ENCODE data around the gene SKAP1. TPM values are rescaled to one million over a fixed set of nuclear protein-coding genes. Genes with fewer than 3 reads are reported as not detected.
"Not testable (repeated sequence)": the region's sequence is repeated elsewhere in the genome, so short reads cannot be mapped to it uniquely, and the experiment has no call there.

The SKAP1 gene
- total RNA-seq, 2 donors from 2014 or later: 136 to 138 TPM

- peaks cover 4% of the 10 kb centered on the region for H3K27me3 Mint-ChIP-seq
- H3K9me3 ChIP-seq (ENCODE audit: control insufficient read depth, low read length, poor library complexity, severe bottlenecking): no peaks in the 10 kb centered on the region
- H3K4me3 Mint-ChIP-seq: no peak overlapping the region
- peaks cover 2% of the 10 kb centered on the region for H3K36me3 Mint-ChIP-seq (ENCODE audit: low read depth)
- ATAC-seq (no peak), DNase-seq (no peak)
- no peak overlapping the region for H3K27ac Mint-ChIP-seq
- H3K4me1 Mint-ChIP-seq: peaks cover 25% of the 10 kb centered on the region
Measured at GRCh38 chr17:48460052-48460451, 30.0 kb upstream of the SKAP1 start.

GRCh38 chr17:48459070-48459844, 29.2 kb upstream of the SKAP1 start:
- Mint-ChIP-seq H3K4me3 (no peak overlapping the region), H3K27me3 (peaks cover 4% of the 10 kb centered on the region), H3K36me3 (ENCODE audit: low read depth) (peaks cover 2% of the 10 kb centered on the region), H3K27ac (no peak overlapping the region), H3K4me1 (peaks cover 31% of the 10 kb centered on the region)
- no peak for DNase-seq
- peak; percentile 16 for ATAC-seq
- no peaks in the 10 kb centered on the region for H3K9me3 ChIP-seq (ENCODE audit: control insufficient read depth, low read length, poor library complexity, severe bottlenecking)

GRCh38 chr17:48457080-48457836, 27.2 kb upstream of the SKAP1 start:
- no peaks in the 10 kb centered on the region for H3K27me3 Mint-ChIP-seq
- peaks cover under 1% of the 10 kb centered on the region for H3K36me3 Mint-ChIP-seq (ENCODE audit: low read depth)
- H3K4me3 Mint-ChIP-seq: peak overlapping the region; percentile 72
- peak overlapping the region; percentile 71 for H3K27ac Mint-ChIP-seq
- peaks cover 40% of the 10 kb centered on the region for H3K4me1 Mint-ChIP-seq
- no peaks in the 10 kb centered on the region for H3K9me3 ChIP-seq (ENCODE audit: control insufficient read depth, low read length, poor library complexity, severe bottlenecking)
- DNase-seq: peak; percentile 57 to 74 (median 64)
- peak; percentile 82 for ATAC-seq

- DNase-seq: no peak
- H3K9me3 ChIP-seq (ENCODE audit: control insufficient read depth, low read length, poor library complexity, severe bottlenecking): no peaks in the 10 kb centered on the region
- Mint-ChIP-seq H3K27ac (peak overlapping the region; percentile 71), H3K36me3 (ENCODE audit: low read depth) (no peaks in the 10 kb centered on the region), H3K4me1 (peaks cover 45% of the 10 kb centered on the region), H3K4me3 (peak overlapping the region; percentile 72), H3K27me3 (no peaks in the 10 kb centered on the region)
- ATAC-seq: no peak
Measured at GRCh38 chr17:48456589-48456988, 26.6 kb upstream of the SKAP1 start.

GRCh38 chr17:48455791-48456190, 25.8 kb upstream of the SKAP1 start:
- no peaks in the 10 kb centered on the region for H3K27me3 Mint-ChIP-seq
- H3K27ac Mint-ChIP-seq: peak overlapping the region; percentile 71
- no peak for DNase-seq
- no peak overlapping the region for H3K4me3 Mint-ChIP-seq
- H3K36me3 Mint-ChIP-seq (ENCODE audit: low read depth): no peaks in the 10 kb centered on the region
- ATAC-seq: no peak
- H3K4me1 Mint-ChIP-seq: peaks cover 48% of the 10 kb centered on the region
- no peaks in the 10 kb centered on the region for H3K9me3 ChIP-seq (ENCODE audit: control insufficient read depth, low read length, poor library complexity, severe bottlenecking)

- Mint-ChIP-seq H3K4me1 (peaks cover 55% of the 10 kb centered on the region), H3K4me3 (peak overlapping the region; percentile 81), H3K36me3 (ENCODE audit: low read depth) (no peaks in the 10 kb centered on the region), H3K27me3 (no peaks in the 10 kb centered on the region), H3K27ac (peak overlapping the region; percentile 93)
- ATAC-seq (peak; percentile 84), DNase-seq (no peak)
- no peaks in the 10 kb centered on the region for H3K9me3 ChIP-seq (ENCODE audit: control insufficient read depth, low read length, poor library complexity, severe bottlenecking)
Measured at GRCh38 chr17:48453447-48453846, 23.4 kb upstream of the SKAP1 start.

GRCh38 chr17:48451489-48451888, 21.5 kb upstream of the SKAP1 start:
- no peak overlapping the region for H3K4me3 Mint-ChIP-seq
- ATAC-seq: no peak
- peak overlapping the region; percentile 93 for H3K27ac Mint-ChIP-seq
- no peak for DNase-seq
- peaks cover 45% of the 10 kb centered on the region for H3K4me1 Mint-ChIP-seq
- H3K36me3 Mint-ChIP-seq (ENCODE audit: low read depth): no peaks in the 10 kb centered on the region
- H3K27me3 Mint-ChIP-seq: no peaks in the 10 kb centered on the region
- H3K9me3 ChIP-seq (ENCODE audit: control insufficient read depth, low read length, poor library complexity, severe bottlenecking): no peaks in the 10 kb centered on the region

- H3K27ac Mint-ChIP-seq: not testable (repeated sequence)
Measured at GRCh38 chr17:48449335-48449734, 19.3 kb upstream of the SKAP1 start.

GRCh38 chr17:48445248-48445620, 15.2 kb upstream of the SKAP1 start:
- no peaks in the 10 kb centered on the region for H3K9me3 ChIP-seq (ENCODE audit: control insufficient read depth, low read length, poor library complexity, severe bottlenecking)
- Mint-ChIP-seq H3K4me3 (no peak overlapping the region), H3K36me3 (ENCODE audit: low read depth) (no peaks in the 10 kb centered on the region), H3K4me1 (peaks cover 51% of the 10 kb centered on the region), H3K27ac (peak overlapping the region; percentile 6), H3K27me3 (no peaks in the 10 kb centered on the region)
- ATAC-seq (no peak), DNase-seq (no peak)

More at GRCh38 chr17:48449335-48449734, 19.3 kb upstream of the SKAP1 start:
- H3K4me1 Mint-ChIP-seq: peaks cover 46% of the 10 kb centered on the region
- not testable (repeated sequence) for H3K27me3 Mint-ChIP-seq; ATAC-seq; H3K36me3 Mint-ChIP-seq (ENCODE audit: low read depth); DNase-seq; H3K4me3 Mint-ChIP-seq; H3K9me3 ChIP-seq (ENCODE audit: control insufficient read depth, low read length, poor library complexity, severe bottlenecking)

GRCh38 chr17:48444516-48445247, 14.7 kb upstream of the SKAP1 start:
- Mint-ChIP-seq H3K4me1 (peaks cover 54% of the 10 kb centered on the region), H3K36me3 (ENCODE audit: low read depth) (no peaks in the 10 kb centered on the region), H3K27me3 (no peaks in the 10 kb centered on the region), H3K27ac (peak overlapping the region; percentile 62), H3K4me3 (peak overlapping the region; percentile 41)
- H3K9me3 ChIP-seq (ENCODE audit: control insufficient read depth, low read length, poor library complexity, severe bottlenecking): no peaks in the 10 kb centered on the region
- ATAC-seq (no peak), DNase-seq (no peak)

- ATAC-seq (no peak), DNase-seq (no peak)
- Mint-ChIP-seq H3K27me3 (no peaks in the 10 kb centered on the region), H3K36me3 (ENCODE audit: low read depth) (no peaks in the 10 kb centered on the region), H3K4me3 (no peak overlapping the region), H3K27ac (peak overlapping the region; percentile 97), H3K4me1 (peaks cover 60% of the 10 kb centered on the region)
- no peaks in the 10 kb centered on the region for H3K9me3 ChIP-seq (ENCODE audit: control insufficient read depth, low read length, poor library complexity, severe bottlenecking)
Measured at GRCh38 chr17:48443712-48444111, 13.7 kb upstream of the SKAP1 start.

GRCh38 chr17:48442819-48443218, 12.8 kb upstream of the SKAP1 start:
- DNase-seq (no peak), ATAC-seq (no peak)
- Mint-ChIP-seq H3K27me3 (no peaks in the 10 kb centered on the region), H3K4me3 (peak overlapping the region; percentile 15), H3K4me1 (peaks cover 67% of the 10 kb centered on the region), H3K27ac (peak overlapping the region; percentile 97), H3K36me3 (ENCODE audit: low read depth) (no peaks in the 10 kb centered on the region)
- no peaks in the 10 kb centered on the region for H3K9me3 ChIP-seq (ENCODE audit: control insufficient read depth, low read length, poor library complexity, severe bottlenecking)

GRCh38 chr17:48441862-48442261, 11.8 kb upstream of the SKAP1 start:
- no peak for DNase-seq
- Mint-ChIP-seq H3K27ac (peak overlapping the region; percentile 97), H3K4me1 (peaks cover 76% of the 10 kb centered on the region), H3K36me3 (ENCODE audit: low read depth) (no peaks in the 10 kb centered on the region), H3K4me3 (peak overlapping the region; percentile 84), H3K27me3 (no peaks in the 10 kb centered on the region)
- H3K9me3 ChIP-seq (ENCODE audit: control insufficient read depth, low read length, poor library complexity, severe bottlenecking): no peaks in the 10 kb centered on the region
- no peak for ATAC-seq

Measured in T-helper 17 cell (primary cell).